BE2C (cell line): ENCODE data around the gene SPINK4.

Experiments used
- DNase-seq: peaks from one replicate; pipeline ENCODE4 v3.0.0-alpha.2; 2020
- H3K27me3 ChIP-seq: fragments of 250-450 bp; sonication (Bioruptor Pico); 2 replicates; pipeline ENCODE4 v1.5.1; 2020; ENCODE audit warnings: mild to moderate bottlenecking
- H3K36me3 ChIP-seq: fragments of 250-450 bp; sonication (Bioruptor Pico); 2 replicates; pipeline ENCODE4 v1.5.1; 2020; ENCODE audit warnings: mild to moderate bottlenecking
- H3K4me1 ChIP-seq: fragments of 250-450 bp; sonication (Bioruptor Pico); 2 replicates; pipeline ENCODE4 v1.5.1; 2020
- H3K4me3 ChIP-seq: 2 replicates; pipeline ENCODE4 v1.5.1; 2011; ENCODE audit warnings: low read depth, low read length
- H3K9me3 ChIP-seq: fragments of 250-450 bp; sonication (Bioruptor Pico); 2 replicates; pipeline ENCODE4 v1.5.1; 2020
- TF ChIP-seq, protein P1 (sequence below): IDR thresholded peaks from 2 replicates; pipeline ENCODE4 v1.5.1; 2012; ENCODE audit warnings: mild to moderate bottlenecking, low read depth, low read length

The SPINK4 gene

GRCh38 chr9:33273266-33273971 is 33.5 kb downstream of the SPINK4 start:
- DNase-seq = no peak
- peaks cover 57% of the 10 kb centered on the region for H3K36me3 ChIP-seq
- no peaks in the 10 kb centered on the region for H3K9me3 ChIP-seq
- H3K4me1 ChIP-seq = no peaks in the 10 kb centered on the region
- no peaks in the 10 kb centered on the region for H3K27me3 ChIP-seq
- TF ChIP-seq, protein P1, sequence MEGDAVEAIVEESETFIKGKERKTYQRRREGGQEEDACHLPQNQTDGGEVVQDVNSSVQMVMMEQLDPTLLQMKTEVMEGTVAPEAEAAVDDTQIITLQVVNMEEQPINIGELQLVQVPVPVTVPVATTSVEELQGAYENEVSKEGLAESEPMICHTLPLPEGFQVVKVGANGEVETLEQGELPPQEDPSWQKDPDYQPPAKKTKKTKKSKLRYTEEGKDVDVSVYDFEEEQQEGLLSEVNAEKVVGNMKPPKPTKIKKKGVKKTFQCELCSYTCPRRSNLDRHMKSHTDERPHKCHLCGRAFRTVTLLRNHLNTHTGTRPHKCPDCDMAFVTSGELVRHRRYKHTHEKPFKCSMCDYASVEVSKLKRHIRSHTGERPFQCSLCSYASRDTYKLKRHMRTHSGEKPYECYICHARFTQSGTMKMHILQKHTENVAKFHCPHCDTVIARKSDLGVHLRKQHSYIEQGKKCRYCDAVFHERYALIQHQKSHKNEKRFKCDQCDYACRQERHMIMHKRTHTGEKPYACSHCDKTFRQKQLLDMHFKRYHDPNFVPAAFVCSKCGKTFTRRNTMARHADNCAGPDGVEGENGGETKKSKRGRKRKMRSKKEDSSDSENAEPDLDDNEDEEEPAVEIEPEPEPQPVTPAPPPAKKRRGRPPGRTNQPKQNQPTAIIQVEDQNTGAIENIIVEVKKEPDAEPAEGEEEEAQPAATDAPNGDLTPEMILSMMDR = no peak
- no peak overlapping the region for H3K4me3 ChIP-seq

- Histone ChIP-seq H3K4me3 (no peak overlapping the region), H3K4me1 (no peaks in the 10 kb centered on the region), H3K9me3 (no peaks in the 10 kb centered on the region), H3K36me3 (peaks cover 62% of the 10 kb centered on the region), H3K27me3 (no peaks in the 10 kb centered on the region)
- TF ChIP-seq, protein P1 = no peak
- DNase-seq = no peak
These were observed 34.0 kb downstream of the SPINK4 start for GRCh38 chr9:33273972-33274328.

- Histone ChIP-seq H3K27me3 (no peaks in the 10 kb centered on the region), H3K4me1 (no peaks in the 10 kb centered on the region), H3K9me3 (no peaks in the 10 kb centered on the region), H3K36me3 (peaks cover 44% of the 10 kb centered on the region), H3K4me3 (no peak overlapping the region)
- no peak for DNase-seq
- TF ChIP-seq, protein P1 = no peak
These were observed 37.5 kb downstream of the SPINK4 start for GRCh38 chr9:33277484-33277883.

- Histone ChIP-seq H3K27me3 (no peaks in the 10 kb centered on the region), H3K4me3 (no peak overlapping the region), H3K4me1 (no peaks in the 10 kb centered on the region), H3K36me3 (no peaks in the 10 kb centered on the region; the same call in 1 of the 2 replicates), H3K9me3 (no peaks in the 10 kb centered on the region)
- TF ChIP-seq, protein P1 = no peak
- no peak for DNase-seq
These were observed 45.5 kb downstream of the SPINK4 start for GRCh38 chr9:33285502-33285901.

DNA sequence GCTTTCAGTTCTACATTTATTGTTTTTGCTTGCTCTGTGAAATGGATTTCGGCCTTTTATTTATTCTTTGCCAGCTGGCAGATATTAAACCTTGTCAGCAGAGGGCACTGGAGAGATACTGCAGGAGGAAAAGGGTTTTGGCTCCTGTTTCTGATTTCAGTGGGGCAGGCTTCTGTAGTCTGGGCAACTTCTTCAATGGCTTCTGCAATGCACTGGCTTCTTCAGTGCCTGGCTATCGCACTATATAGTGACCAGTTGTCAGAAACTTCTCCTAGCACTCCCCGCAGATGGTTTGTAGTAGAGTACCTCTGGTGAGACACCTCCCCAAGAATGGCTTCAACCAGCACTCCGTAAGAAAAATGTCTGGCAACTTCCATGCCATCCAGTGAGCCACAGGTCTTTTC is 47.1 kb downstream of the SPINK4 start:
- H3K36me3 ChIP-seq = 0 out of 2 replicates have a peak, but pooled peaks cover 2% of the 10 kb centered on the region
- no peaks in the 10 kb centered on the region; the same call in 1 of the 2 replicates for H3K4me1 ChIP-seq
- peak; percentile 60 for DNase-seq
- H3K4me3 ChIP-seq = no peak overlapping the region
- no peaks in the 10 kb centered on the region for H3K9me3 ChIP-seq
- no peaks in the 10 kb centered on the region for H3K27me3 ChIP-seq
- TF ChIP-seq, protein P1 = peak; percentile 88

- DNase-seq = no peak
- Histone ChIP-seq H3K4me1 (no peaks in the 10 kb centered on the region; the same call in 1 of the 2 replicates), H3K9me3 (no peaks in the 10 kb centered on the region), H3K27me3 (no peaks in the 10 kb centered on the region), H3K36me3 (peaks cover 4% of the 10 kb centered on the region; the same call in 1 of the 2 replicates), H3K4me3 (no peak overlapping the region)
- TF ChIP-seq, protein P1 = no peak
These were observed 48.3 kb downstream of the SPINK4 start for GRCh38 chr9:33288235-33288634.
